PC-9 (cell line): ENCODE measurements around the gene MVD.

ENCODE experiments used
- EZH2 ChIP-seq: fragments of 200-600 bp; sonication (generic); IDR thresholded peaks from 2 replicates; pipeline ENCODE4 v1.8.0; 2017; ENCODE audit warnings: antibody characterized with exemption, low read depth
- TF ChIP-seq, protein P1 (sequence below): fragments of 200-600 bp; sonication (generic); conservative IDR thresholded peaks from 2 replicates; pipeline ENCODE4 v1.6.1; 2017; ENCODE audit warnings: mixed run types, antibody characterized with exemption, mild to moderate bottlenecking, moderate library complexity

DNA sequence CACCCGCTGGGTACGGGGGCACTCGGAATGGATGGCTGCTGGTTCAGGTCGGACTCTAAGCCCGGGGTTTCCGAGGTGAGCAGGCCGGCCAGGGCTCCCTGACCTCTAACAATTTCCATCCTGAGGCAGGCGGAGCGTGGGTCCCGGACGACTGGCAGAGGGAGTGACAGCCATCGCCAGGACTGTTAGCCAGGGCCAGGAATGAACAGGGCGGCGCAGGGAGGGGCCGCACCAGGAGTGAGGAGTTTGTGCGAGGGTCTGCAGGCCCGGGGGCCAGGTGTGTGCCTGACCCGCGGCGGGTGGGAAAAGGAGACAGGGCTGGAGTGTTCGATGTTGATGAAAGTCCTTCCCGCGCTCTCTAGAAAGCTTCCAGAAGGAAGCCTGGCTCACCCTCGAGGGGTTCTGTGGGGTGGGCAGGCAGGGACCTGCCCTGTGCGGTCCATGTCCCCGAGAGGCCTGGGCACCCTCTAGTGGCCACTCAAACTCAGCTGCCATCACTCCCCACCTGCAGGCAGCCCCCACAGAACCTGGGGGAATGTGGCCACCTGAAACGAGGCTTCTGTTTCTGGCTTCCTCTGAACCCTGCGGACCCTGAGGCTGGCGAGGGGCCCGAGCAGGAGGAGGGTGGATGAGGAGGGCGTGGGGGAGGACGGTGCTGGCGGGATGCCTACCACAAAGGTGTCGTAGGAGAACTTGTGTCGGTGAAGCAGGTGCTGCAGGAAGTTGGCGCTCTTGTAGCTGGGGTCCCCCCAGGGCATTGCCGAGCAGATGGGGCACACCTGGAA lies 35.1 kb upstream of the MVD start:
- TF ChIP-seq, protein P1, sequence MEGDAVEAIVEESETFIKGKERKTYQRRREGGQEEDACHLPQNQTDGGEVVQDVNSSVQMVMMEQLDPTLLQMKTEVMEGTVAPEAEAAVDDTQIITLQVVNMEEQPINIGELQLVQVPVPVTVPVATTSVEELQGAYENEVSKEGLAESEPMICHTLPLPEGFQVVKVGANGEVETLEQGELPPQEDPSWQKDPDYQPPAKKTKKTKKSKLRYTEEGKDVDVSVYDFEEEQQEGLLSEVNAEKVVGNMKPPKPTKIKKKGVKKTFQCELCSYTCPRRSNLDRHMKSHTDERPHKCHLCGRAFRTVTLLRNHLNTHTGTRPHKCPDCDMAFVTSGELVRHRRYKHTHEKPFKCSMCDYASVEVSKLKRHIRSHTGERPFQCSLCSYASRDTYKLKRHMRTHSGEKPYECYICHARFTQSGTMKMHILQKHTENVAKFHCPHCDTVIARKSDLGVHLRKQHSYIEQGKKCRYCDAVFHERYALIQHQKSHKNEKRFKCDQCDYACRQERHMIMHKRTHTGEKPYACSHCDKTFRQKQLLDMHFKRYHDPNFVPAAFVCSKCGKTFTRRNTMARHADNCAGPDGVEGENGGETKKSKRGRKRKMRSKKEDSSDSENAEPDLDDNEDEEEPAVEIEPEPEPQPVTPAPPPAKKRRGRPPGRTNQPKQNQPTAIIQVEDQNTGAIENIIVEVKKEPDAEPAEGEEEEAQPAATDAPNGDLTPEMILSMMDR: peak; percentile 51; the same call in 1 of the 2 replicates
- no peak for TF ChIP-seq EZH2
